Spleen (tissue), 11 donors: ENCODE results near the gene RAMP1. TPM values are rescaled to one million over a fixed set of nuclear protein-coding genes. Genes with fewer than 3 reads are reported as not detected.

Experiments
- DNase-seq: peaks from one replicate; pipeline ENCODE4 v3.0.0-alpha.2; 2020
- H3K27ac ChIP-seq, 8 donors: fragments of 200-600 bp; sonication (generic) in 7 of 8; 1 replicate in 4 of 8; 2 replicates in 4 of 8; pipeline versions ENCODE4 v1.5.0 to v1.8.0; 2016 to 2021; ENCODE audit warnings: inconsistent platforms in 4 of 8, mild to moderate bottlenecking in 4 of 8, moderate library complexity in 1 of 8
- H3K27me3 ChIP-seq, 7 donors: fragments of 200-600 bp; sonication (generic) in 6 of 7; replicated peaks in 1 of 7; 1 replicate in 4 of 7; 2 replicates in 3 of 7; pipeline versions ENCODE4 v1.5.0 to v1.8.0; 2016 to 2021; ENCODE audit warnings: inconsistent platforms in 3 of 7, mild to moderate bottlenecking in 1 of 7
- H3K36me3 ChIP-seq, 6 donors: fragments of 200-600 bp; sonication (generic) in 5 of 6; 1 replicate in 4 of 6; 2 replicates in 2 of 6; pipeline versions ENCODE4 v1.5.0 to v1.8.0; 2016 to 2021; ENCODE audit warnings: inconsistent platforms in 2 of 6
- H3K4me1 ChIP-seq, 6 donors: fragments of 200-600 bp; sonication (generic) in 5 of 6; 1 replicate in 3 of 6; 2 replicates in 3 of 6; pipeline versions ENCODE4 v1.5.0 to v1.8.0; 2016 to 2021; ENCODE audit warnings: inconsistent platforms in 3 of 6
- H3K4me3 ChIP-seq, 8 donors: fragments of 200-600 bp; sonication (generic) in 7 of 8; 1 replicate in 4 of 8; 2 replicates in 4 of 8; pipeline versions ENCODE4 v1.5.0 to v1.8.0; 2016 to 2021; ENCODE audit warnings: inconsistent platforms in 4 of 8, mild to moderate bottlenecking in 4 of 8, moderate library complexity in 2 of 8
- H3K9me3 ChIP-seq, 8 donors: fragments of 200-600 bp; sonication (generic) in 7 of 8; 1 replicate in 4 of 8; 2 replicates in 4 of 8; pipeline versions ENCODE4 v1.5.0 to v1.8.0; 2016 to 2021; ENCODE audit warnings: inconsistent platforms in 4 of 8
- CTCF ChIP-seq, 11 experiments: fragments of 200-600 bp in 7 of 11; fragments of 450-650 bp in 4 of 11; sonication (generic) in 4 of 11; IDR thresholded peaks in 8 of 11; conservative IDR thresholded peaks in 3 of 11; 1 replicate in 7 of 11; 2 replicates in 4 of 11; pipeline versions ENCODE4 v1.4.0 to v1.8.0; 2016 to 2021; ENCODE audit warnings: antibody characterized with exemption in 11 of 11, inconsistent platforms in 4 of 11, mild to moderate bottlenecking in 1 of 11
- POLR2A ChIP-seq, 3 donors: fragments of 450-650 bp; IDR thresholded peaks; one replicate each; pipeline ENCODE4 v1.5.1; 2017; ENCODE audit warnings: antibody characterized with exemption in 3 of 3, mild to moderate bottlenecking in 1 of 3
- POLR2AphosphoS5 ChIP-seq, 3 donors: sonication (generic); formaldehyde crosslinking; IDR thresholded peaks; one replicate each; pipeline ENCODE4 v1.5.1; 2017; ENCODE audit warnings: antibody characterized with exemption in 3 of 3
- WGBS, 5 donors: extraction: QIAGEN DNeasy Blood & Tissue Kit in 3 of 5; methylation state at CpG; one replicate each; pipeline versions ENCODE4 v1.1.5 to v1.1.7; 2013 to 2018; 5-methylcytosine and 5-hydroxymethylcytosine counted together
- intact Hi-C: fragments of 100-400 bp; cut with DNase I; formaldehyde crosslinking; loops from one replicate; pipeline ENCODE4 v1.15.0; 2023; ENCODE audit warnings: low total_unique reads
- polyA plus RNA-seq, 3 donors: library from polyadenylated mRNA; stranded (reverse); fragments of 200-250 nt; gene quantifications; one replicate each; pipeline ENCODE4 v1.2.1, GENCODE V29; 2013
- total RNA-seq, 7 donors: library from RNA; depleted of rRNA in 3 of 7; stranded (reverse); fragments of >200 nt in 3 of 7; fragmentation: NEBNext Ultra II Directional in 4 of 7; extraction: Animal tissue kit (Norgen Biotek cat#: 25700) in 4 of 7; gene quantifications; one replicate each; pipeline versions ENCODE4 v1.1.0 to v1.2.1, GENCODE V29; 2016 to 2021
- donor health status: healthy with polysubstance abuse.
- donor health status: DM: no; HTN: no; CAD: no; lungs with moderate emphysema.
- donor health status: DM: no; HTN: no; CAD: no.
- donor health status: Bipolar disorder and iron deficiency.
- donor health status: healthy.
- donor health status: DM: no; HTN: no; CAD: no.
- donor health status: DM: yes; HTN: yes; CAD: no.

Gene RAMP1
- total and polyA plus RNA-seq, 10 donors: 4.5 to 44.5 (median 9.5) TPM

GRCh38 chr2:237917696-237918374, 58.4 kb downstream of the RAMP1 start:
- intact Hi-C loops: no loop called here
- H3K36me3 ChIP-seq: no peaks in the 10 kb centered on the region
- no peak overlapping the region for H3K4me3 ChIP-seq
- H3K27ac ChIP-seq: no peak overlapping the region
- H3K9me3 ChIP-seq: no peaks in the 10 kb centered on the region
- peaks cover 0 to 12% (median 2%) of the 10 kb centered on the region in 6 donors for H3K4me1 ChIP-seq
- WGBS, 5 donors: 92 to 96% (median 94%) methylated on average over 5 of the region's 5 CpGs
- DNase-seq: no peak
- TF ChIP-seq POLR2A (IDR thresholded peaks at IDR 0.05) (no peak), CTCF (IDR thresholded peaks at IDR 0.05 in 8 of 11, conservative IDR thresholded peaks at IDR 0.05 in 3 of 11) (no peak), POLR2AphosphoS5 (IDR thresholded peaks at IDR 0.05) (no peak)
- H3K27me3 ChIP-seq: no peaks in the 10 kb centered on the region

- TF ChIP-seq CTCF (IDR thresholded peaks at IDR 0.05 in 8 of 11, conservative IDR thresholded peaks at IDR 0.05 in 3 of 11): no peak
- H3K27me3 ChIP-seq: no peaks in the 10 kb centered on the region
- H3K4me3 ChIP-seq: no peak overlapping the region
- intact Hi-C loops: no loop called here
- DNase-seq: peak; percentile 70
- peaks cover 0 to 25% (median 12%) of the 10 kb centered on the region in 6 donors for H3K4me1 ChIP-seq
- 15 to 52% (median 35%) methylated on average over 5 to 6 of the region's 6 CpGs for WGBS, 5 donors
- H3K27ac ChIP-seq: no peak overlapping the region
- H3K9me3 ChIP-seq: no peaks in the 10 kb centered on the region
- H3K36me3 ChIP-seq: no peaks in the 10 kb centered on the region
Observed at GRCh38 chr2:237919593-237919992, 60.2 kb downstream of the RAMP1 start.

GRCh38 chr2:237920673-237921072, 61.2 kb downstream of the RAMP1 start:
- H3K9me3 ChIP-seq: no peaks in the 10 kb centered on the region
- H3K4me1 ChIP-seq: peaks cover 0 to 25% (median 12%) of the 10 kb centered on the region in 6 donors
- no peak overlapping the region for H3K27ac ChIP-seq
- TF ChIP-seq POLR2AphosphoS5 (IDR thresholded peaks at IDR 0.05): no peak
- TF ChIP-seq CTCF (IDR thresholded peaks at IDR 0.05 in 8 of 11, conservative IDR thresholded peaks at IDR 0.05 in 3 of 11): no peak
- no peak for TF ChIP-seq POLR2A (IDR thresholded peaks at IDR 0.05)
- peak; percentile 51 for DNase-seq
- no peak overlapping the region for H3K4me3 ChIP-seq
- H3K27me3 ChIP-seq: no peaks in the 10 kb centered on the region
- no peaks in the 10 kb centered on the region for H3K36me3 ChIP-seq
- intact Hi-C loops: no loop called here
- 87 to 93% (median 88%) methylated on average over 14 of the region's 14 CpGs for WGBS, 5 donors

- TF ChIP-seq CTCF (IDR thresholded peaks at IDR 0.05 in 8 of 11, conservative IDR thresholded peaks at IDR 0.05 in 3 of 11) (no peak), POLR2A (IDR thresholded peaks at IDR 0.05) (no peak), POLR2AphosphoS5 (IDR thresholded peaks at IDR 0.05) (no peak)
- DNase-seq: peak; percentile 47
- H3K27me3 ChIP-seq: no peaks in the 10 kb centered on the region
- no peaks in the 10 kb centered on the region for H3K36me3 ChIP-seq
- no peaks in the 10 kb centered on the region for H3K9me3 ChIP-seq
- peaks cover 0 to 25% (median 12%) of the 10 kb centered on the region in 6 donors for H3K4me1 ChIP-seq
- 89 to 94% (median 92%) methylated on average over 9 to 10 of the region's 10 CpGs for WGBS, 5 donors
- intact Hi-C loops: no loop called here
- no peak overlapping the region for H3K4me3 ChIP-seq
- no peak overlapping the region for H3K27ac ChIP-seq
Observed at GRCh38 chr2:237921967-237922492, 62.6 kb downstream of the RAMP1 start.
